GM12878 (cell line): Measurements from ENCODE around the gene RGS6. TPM values are rescaled to one million over a fixed set of nuclear protein-coding genes. Genes with fewer than 3 reads are reported as not detected.

ENCODE experiments used
- EGR1 ChIP-seq, 2 experiments: IDR thresholded peaks; 1 replicate in 1 of 2; 2 replicates in 1 of 2; pipeline ENCODE4 v1.6.1; 2011 to 2012; ENCODE audit warnings: low read depth in 2 of 2, low read length in 2 of 2, borderline replicate concordance in 1 of 2, mild to moderate bottlenecking in 1 of 2, moderate library complexity in 1 of 2
- ETV6 ChIP-seq, 2 experiments: fragments of 450-650 bp in 1 of 2; IDR thresholded peaks in 1 of 2; conservative IDR thresholded peaks in 1 of 2; 2 replicates each; pipeline ENCODE4 v1.6.1; 2014; ENCODE audit warnings: antibody characterized with exemption in 1 of 2, borderline replicate concordance in 1 of 2, low read depth in 1 of 2, mild to moderate bottlenecking in 1 of 2, moderate library complexity in 1 of 2
- EZH2 ChIP-seq: IDR thresholded peaks from 2 replicates; pipeline ENCODE4 v1.6.1; 2012; ENCODE audit warnings: low read depth, mild to moderate bottlenecking, control low read depth, inconsistent platforms, low read length, borderline replicate concordance; ENCODE audit not compliant: control insufficient read depth
- FOXM1 ChIP-seq: IDR thresholded peaks from 2 replicates; pipeline ENCODE4 v1.6.1; 2012; ENCODE audit warnings: low read depth, mild to moderate bottlenecking, inconsistent platforms, low read length, moderate library complexity
- GATAD2B ChIP-seq: fragments of 450-650 bp; conservative IDR thresholded peaks from 2 replicates; pipeline ENCODE4 v1.6.1; 2017; ENCODE audit warnings: low read depth, mild to moderate bottlenecking, moderate library complexity
- HDGF ChIP-seq: fragments of 450-650 bp; IDR thresholded peaks from 2 replicates; pipeline ENCODE4 v1.6.1; 2016; ENCODE audit warnings: antibody characterized with exemption
- IKZF2 ChIP-seq, 2 experiments: fragments of 450-650 bp; IDR thresholded peaks; 2 replicates each; pipeline ENCODE4 v1.6.1; 2017; ENCODE audit warnings: mild to moderate bottlenecking in 2 of 2, moderate library complexity in 2 of 2
- MYB ChIP-seq: fragments of 150-350 bp; IDR thresholded peaks from 2 replicates; pipeline ENCODE4 v1.6.1; 2014; ENCODE audit warnings: mild to moderate bottlenecking, low read depth, low read length, borderline replicate concordance
- NFYB ChIP-seq: IDR thresholded peaks from 2 replicates; pipeline ENCODE4 v1.6.1; 2011; ENCODE audit warnings: low read depth, mild to moderate bottlenecking, low read length, improper control_type of control experiment, moderate library complexity; ENCODE audit not compliant: insufficient read depth
- POLR2AphosphoS2 ChIP-seq: IDR thresholded peaks from 2 replicates; pipeline ENCODE4 v1.6.1; 2011; ENCODE audit warnings: low read depth, mild to moderate bottlenecking, low read length, improper control_type of control experiment, moderate library complexity
- RCOR1 ChIP-seq: conservative IDR thresholded peaks from 2 replicates; pipeline ENCODE4 v1.6.1; 2012; ENCODE audit warnings: low read depth, low read length, improper control_type of control experiment
- SREBF2 ChIP-seq: IDR thresholded peaks from 2 replicates; pipeline ENCODE4 v1.6.1; 2012; ENCODE audit warnings: mild to moderate bottlenecking, low read length
- polyA plus RNA-seq, 11 experiments: library from polyadenylated mRNA; depleted of rRNA in 4 of 11; unstranded in 6 of 11; stranded (reverse) in 5 of 11; fragments of >200 nt; fragmentation: Nextera tagmentation in 4 of 11; fragmentation: Illumina TruSeq in 1 of 11; extraction: Ambion mirVana in 4 of 11; extraction: Trizol in 1 of 11; gene quantifications; 1 replicate in 1 of 11; 2 replicates in 10 of 11; pipeline versions ENCODE4 v1.2.1 to v1.2.3, GENCODE V29; 2011 to 2016; ENCODE audit warnings: inconsistent platforms in 2 of 11, missing spikeins in 2 of 11, low read depth in 1 of 11
- total RNA-seq, 4 experiments: library from RNA; depleted of rRNA in 3 of 4; stranded (reverse); fragments of >200 nt in 3 of 4; fragmentation: Illumina TruSeq in 1 of 4; extraction: Trizol in 1 of 4; gene quantifications; 2 replicates each; pipeline versions ENCODE4 v1.2.1 to v1.2.3, GENCODE V29; 2013 to 2021
- TF ChIP-seq, protein P1 (sequence below): fragments of 450-650 bp; IDR thresholded peaks from 2 replicates; pipeline ENCODE4 v1.6.1; 2018; ENCODE audit warnings: mild to moderate bottlenecking, low read depth, moderate library complexity; ENCODE audit not compliant: partially characterized antibody
- TF ChIP-seq, protein P2 (sequence below): fragments of 450-650 bp; IDR thresholded peaks from 2 replicates; pipeline ENCODE4 v1.6.1; 2017; ENCODE audit warnings: mild to moderate bottlenecking
- TF ChIP-seq, protein P3 (sequence below): IDR thresholded peaks from 2 replicates; pipeline ENCODE4 v1.6.1; 2011; ENCODE audit warnings: borderline replicate concordance, low read depth, mild to moderate bottlenecking, moderate library complexity, low read length; ENCODE audit not compliant: insufficient read depth, poor library complexity, severe bottlenecking
- TF ChIP-seq, protein P4 (sequence below): fragments of 450-650 bp; conservative IDR thresholded peaks from 2 replicates; pipeline ENCODE4 v1.6.1; 2017; ENCODE audit warnings: mild to moderate bottlenecking, moderate library complexity
- TF ChIP-seq, protein P5 (sequence below): fragments of 450-650 bp; IDR thresholded peaks from 2 replicates; pipeline ENCODE4 v1.6.1; 2016; ENCODE audit warnings: mild to moderate bottlenecking

Gene RGS6
- total and polyA plus RNA-seq, 10 of the 15 experiments (the other 5 are each of a cell fraction or from before 2014, with no cell fraction given): 3.9 to 18.1 (median 12.4) TPM

DNA sequence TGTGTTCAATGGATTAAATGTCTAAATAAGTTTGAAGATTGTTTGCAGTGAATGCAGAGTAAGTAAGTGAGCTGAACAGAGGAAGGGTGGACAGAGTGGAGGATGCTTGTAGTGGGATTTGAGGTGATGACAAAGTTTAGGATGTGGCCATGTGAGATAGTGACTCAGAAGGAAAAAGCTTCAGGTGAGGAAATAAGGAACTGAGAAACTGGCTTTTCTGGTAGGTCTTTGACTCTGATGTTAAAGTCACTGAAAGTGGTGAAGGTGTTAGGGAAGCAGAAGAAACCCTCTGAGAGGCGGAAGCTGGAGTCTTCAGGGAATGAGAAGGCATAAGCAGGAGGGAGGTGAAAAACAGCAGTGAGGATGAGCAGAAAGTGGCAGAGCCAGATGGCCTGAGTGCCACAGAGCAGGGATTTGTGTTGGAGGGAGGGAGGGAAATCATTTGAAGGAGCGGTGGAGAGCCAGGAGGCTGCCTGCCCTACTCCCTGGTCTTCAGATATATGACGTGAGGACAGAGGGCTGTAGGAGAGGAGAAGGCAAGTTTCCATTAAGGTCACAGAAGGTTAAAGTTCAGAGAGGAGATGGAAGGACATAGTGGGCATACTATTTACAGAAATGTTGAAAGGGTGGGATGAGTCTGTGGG, 24.8 kb downstream of the RGS6 start (continued):
- TF ChIP-seq NFYB (no peak), IKZF2 (IDR thresholded peaks at IDR 0.05) (peak; percentile 100), MYB (no peak), EZH2 (no peak), HDGF (peak; percentile 91), EGR1 (IDR thresholded peaks at IDR 0.05; ENCODE audit: borderline replicate concordance in 1 of 2, low read depth in 2 of 2, low read length in 2 of 2) (peak in 1 of 2 experiments; percentile 39; a peak in 1 of 3 replicates), RCOR1 (0 out of 2 replicates have a peak, but pooled peaks have one; percentile 91), SREBF2 (no peak), ETV6 (conservative IDR thresholded peaks at IDR 0.05 in 1 of 2, IDR thresholded peaks at IDR 0.05 in 1 of 2; ENCODE audit: borderline replicate concordance in 1 of 2, low read depth in 1 of 2) (peak in 1 of 2 experiments; percentile 93; a peak in 2 of 4 replicates), GATAD2B (peak; percentile 74; the same call in 1 of the 2 replicates), FOXM1 (peak; percentile 92), POLR2AphosphoS2 (no peak)
- TF ChIP-seq, protein P1, sequence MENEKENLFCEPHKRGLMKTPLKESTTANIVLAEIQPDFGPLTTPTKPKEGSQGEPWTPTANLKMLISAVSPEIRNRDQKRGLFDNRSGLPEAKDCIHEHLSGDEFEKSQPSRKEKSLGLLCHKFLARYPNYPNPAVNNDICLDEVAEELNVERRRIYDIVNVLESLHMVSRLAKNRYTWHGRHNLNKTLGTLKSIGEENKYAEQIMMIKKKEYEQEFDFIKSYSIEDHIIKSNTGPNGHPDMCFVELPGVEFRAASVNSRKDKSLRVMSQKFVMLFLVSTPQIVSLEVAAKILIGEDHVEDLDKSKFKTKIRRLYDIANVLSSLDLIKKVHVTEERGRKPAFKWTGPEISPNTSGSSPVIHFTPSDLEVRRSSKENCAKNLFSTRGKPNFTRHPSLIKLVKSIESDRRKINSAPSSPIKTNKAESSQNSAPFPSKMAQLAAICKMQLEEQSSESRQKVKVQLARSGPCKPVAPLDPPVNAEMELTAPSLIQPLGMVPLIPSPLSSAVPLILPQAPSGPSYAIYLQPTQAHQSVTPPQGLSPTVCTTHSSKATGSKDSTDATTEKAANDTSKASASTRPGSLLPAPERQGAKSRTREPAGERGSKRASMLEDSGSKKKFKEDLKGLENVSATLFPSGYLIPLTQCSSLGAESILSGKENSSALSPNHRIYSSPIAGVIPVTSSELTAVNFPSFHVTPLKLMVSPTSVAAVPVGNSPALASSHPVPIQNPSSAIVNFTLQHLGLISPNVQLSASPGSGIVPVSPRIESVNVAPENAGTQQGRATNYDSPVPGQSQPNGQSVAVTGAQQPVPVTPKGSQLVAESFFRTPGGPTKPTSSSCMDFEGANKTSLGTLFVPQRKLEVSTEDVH: peak; percentile 52
- TF ChIP-seq, protein P2, sequence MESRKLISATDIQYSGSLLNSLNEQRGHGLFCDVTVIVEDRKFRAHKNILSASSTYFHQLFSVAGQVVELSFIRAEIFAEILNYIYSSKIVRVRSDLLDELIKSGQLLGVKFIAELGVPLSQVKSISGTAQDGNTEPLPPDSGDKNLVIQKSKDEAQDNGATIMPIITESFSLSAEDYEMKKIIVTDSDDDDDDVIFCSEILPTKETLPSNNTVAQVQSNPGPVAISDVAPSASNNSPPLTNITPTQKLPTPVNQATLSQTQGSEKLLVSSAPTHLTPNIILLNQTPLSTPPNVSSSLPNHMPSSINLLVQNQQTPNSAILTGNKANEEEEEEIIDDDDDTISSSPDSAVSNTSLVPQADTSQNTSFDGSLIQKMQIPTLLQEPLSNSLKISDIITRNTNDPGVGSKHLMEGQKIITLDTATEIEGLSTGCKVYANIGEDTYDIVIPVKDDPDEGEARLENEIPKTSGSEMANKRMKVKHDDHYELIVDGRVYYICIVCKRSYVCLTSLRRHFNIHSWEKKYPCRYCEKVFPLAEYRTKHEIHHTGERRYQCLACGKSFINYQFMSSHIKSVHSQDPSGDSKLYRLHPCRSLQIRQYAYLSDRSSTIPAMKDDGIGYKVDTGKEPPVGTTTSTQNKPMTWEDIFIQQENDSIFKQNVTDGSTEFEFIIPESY: no peak
- TF ChIP-seq, protein P3, sequence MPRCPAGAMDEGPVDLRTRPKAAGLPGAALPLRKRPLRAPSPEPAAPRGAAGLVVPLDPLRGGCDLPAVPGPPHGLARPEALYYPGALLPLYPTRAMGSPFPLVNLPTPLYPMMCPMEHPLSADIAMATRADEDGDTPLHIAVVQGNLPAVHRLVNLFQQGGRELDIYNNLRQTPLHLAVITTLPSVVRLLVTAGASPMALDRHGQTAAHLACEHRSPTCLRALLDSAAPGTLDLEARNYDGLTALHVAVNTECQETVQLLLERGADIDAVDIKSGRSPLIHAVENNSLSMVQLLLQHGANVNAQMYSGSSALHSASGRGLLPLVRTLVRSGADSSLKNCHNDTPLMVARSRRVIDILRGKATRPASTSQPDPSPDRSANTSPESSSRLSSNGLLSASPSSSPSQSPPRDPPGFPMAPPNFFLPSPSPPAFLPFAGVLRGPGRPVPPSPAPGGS: peak; percentile 79
- TF ChIP-seq, protein P4, sequence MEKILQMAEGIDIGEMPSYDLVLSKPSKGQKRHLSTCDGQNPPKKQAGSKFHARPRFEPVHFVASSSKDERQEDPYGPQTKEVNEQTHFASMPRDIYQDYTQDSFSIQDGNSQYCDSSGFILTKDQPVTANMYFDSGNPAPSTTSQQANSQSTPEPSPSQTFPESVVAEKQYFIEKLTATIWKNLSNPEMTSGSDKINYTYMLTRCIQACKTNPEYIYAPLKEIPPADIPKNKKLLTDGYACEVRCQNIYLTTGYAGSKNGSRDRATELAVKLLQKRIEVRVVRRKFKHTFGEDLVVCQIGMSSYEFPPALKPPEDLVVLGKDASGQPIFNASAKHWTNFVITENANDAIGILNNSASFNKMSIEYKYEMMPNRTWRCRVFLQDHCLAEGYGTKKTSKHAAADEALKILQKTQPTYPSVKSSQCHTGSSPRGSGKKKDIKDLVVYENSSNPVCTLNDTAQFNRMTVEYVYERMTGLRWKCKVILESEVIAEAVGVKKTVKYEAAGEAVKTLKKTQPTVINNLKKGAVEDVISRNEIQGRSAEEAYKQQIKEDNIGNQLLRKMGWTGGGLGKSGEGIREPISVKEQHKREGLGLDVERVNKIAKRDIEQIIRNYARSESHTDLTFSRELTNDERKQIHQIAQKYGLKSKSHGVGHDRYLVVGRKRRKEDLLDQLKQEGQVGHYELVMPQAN: no peak
- TF ChIP-seq, protein P5, sequence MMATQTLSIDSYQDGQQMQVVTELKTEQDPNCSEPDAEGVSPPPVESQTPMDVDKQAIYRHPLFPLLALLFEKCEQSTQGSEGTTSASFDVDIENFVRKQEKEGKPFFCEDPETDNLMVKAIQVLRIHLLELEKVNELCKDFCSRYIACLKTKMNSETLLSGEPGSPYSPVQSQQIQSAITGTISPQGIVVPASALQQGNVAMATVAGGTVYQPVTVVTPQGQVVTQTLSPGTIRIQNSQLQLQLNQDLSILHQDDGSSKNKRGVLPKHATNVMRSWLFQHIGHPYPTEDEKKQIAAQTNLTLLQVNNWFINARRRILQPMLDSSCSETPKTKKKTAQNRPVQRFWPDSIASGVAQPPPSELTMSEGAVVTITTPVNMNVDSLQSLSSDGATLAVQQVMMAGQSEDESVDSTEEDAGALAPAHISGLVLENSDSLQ: no peak
